Activated CD8-positive, alpha-beta memory T cell treated with anti-CD3 and anti-CD28 coated beads for 1 hour (primary cell): ENCODE measurements around the gene ANKMY1.

Source experiments
- DNase-seq, 2 donors: peaks; one replicate each; pipeline ENCODE4 v3.0.0-alpha.2; 2020; ENCODE audit warnings: low read depth in 1 of 2; ENCODE audit errors: extremely low read depth in 1 of 2

ANKMY1 gene

GRCh38 chr2:240594511-240595380, 37.0 kb upstream of the ANKMY1 start:
- no peak for DNase-seq

GRCh38 chr2:240593703-240594451, 36.1 kb upstream of the ANKMY1 start:
- no peak for DNase-seq

- no peak for DNase-seq
These were observed 35.4 kb upstream of the ANKMY1 start for GRCh38 chr2:240593026-240593702.

- no peak for DNase-seq
These were observed 34.0 kb upstream of the ANKMY1 start for GRCh38 chr2:240591784-240592183.

- no peak for DNase-seq
These were observed 33.4 kb upstream of the ANKMY1 start for GRCh38 chr2:240591226-240591625.

- DNase-seq: no peak
These were observed 32.9 kb upstream of the ANKMY1 start for GRCh38 chr2:240590681-240591111.

GRCh38 chr2:240589850-240590525, 32.2 kb upstream of the ANKMY1 start:
- no peak for DNase-seq

- no peak for DNase-seq
These were observed 31.6 kb upstream of the ANKMY1 start for GRCh38 chr2:240589375-240589774.

GRCh38 chr2:240588669-240589068, 30.9 kb upstream of the ANKMY1 start:
- DNase-seq: no peak

GRCh38 chr2:240588006-240588655, 30.3 kb upstream of the ANKMY1 start:
- DNase-seq: no peak

GRCh38 chr2:240586919-240587800, 29.4 kb upstream of the ANKMY1 start:
- DNase-seq: peak in 1 of 2 donors; percentile 28

- peak; percentile 89 to 95 for DNase-seq
These were observed 28.6 kb upstream of the ANKMY1 start, which contains the start of gene CAPN10 for GRCh38 chr2:240586198-240586918. TSS of gene CAPN10 (plus strand) at chr2:240586734. CDS start at chr2:240586912, 178 bp downstream.

- no peak for DNase-seq
These were observed 28.0 kb upstream of the ANKMY1 start for GRCh38 chr2:240585681-240586197.

- DNase-seq: no peak
These were observed 27.3 kb upstream of the ANKMY1 start for GRCh38 chr2:240585101-240585500.

- no peak for DNase-seq
These were observed 26.8 kb upstream of the ANKMY1 start for GRCh38 chr2:240584486-240585031.

GRCh38 chr2:240583774-240584173, 26.0 kb upstream of the ANKMY1 start:
- no peak for DNase-seq

- DNase-seq: no peak
These were observed 25.0 kb upstream of the ANKMY1 start for GRCh38 chr2:240582781-240583180.

GRCh38 chr2:240581811-240582210, 24.0 kb upstream of the ANKMY1 start:
- no peak for DNase-seq
